ENCODE measurements around the gene PAPOLA. TPM values are rescaled to one million over a fixed set of nuclear protein-coding genes. Genes with fewer than 3 reads are reported as not detected.
"Not testable (repeated sequence)": the region's sequence is repeated elsewhere in the genome, so short reads cannot be mapped to it uniquely, and the experiment has no call there.

PAPOLA gene
- total RNA-seq, 1 donor from 2014 or later, result 79.9 TPM

DNA sequence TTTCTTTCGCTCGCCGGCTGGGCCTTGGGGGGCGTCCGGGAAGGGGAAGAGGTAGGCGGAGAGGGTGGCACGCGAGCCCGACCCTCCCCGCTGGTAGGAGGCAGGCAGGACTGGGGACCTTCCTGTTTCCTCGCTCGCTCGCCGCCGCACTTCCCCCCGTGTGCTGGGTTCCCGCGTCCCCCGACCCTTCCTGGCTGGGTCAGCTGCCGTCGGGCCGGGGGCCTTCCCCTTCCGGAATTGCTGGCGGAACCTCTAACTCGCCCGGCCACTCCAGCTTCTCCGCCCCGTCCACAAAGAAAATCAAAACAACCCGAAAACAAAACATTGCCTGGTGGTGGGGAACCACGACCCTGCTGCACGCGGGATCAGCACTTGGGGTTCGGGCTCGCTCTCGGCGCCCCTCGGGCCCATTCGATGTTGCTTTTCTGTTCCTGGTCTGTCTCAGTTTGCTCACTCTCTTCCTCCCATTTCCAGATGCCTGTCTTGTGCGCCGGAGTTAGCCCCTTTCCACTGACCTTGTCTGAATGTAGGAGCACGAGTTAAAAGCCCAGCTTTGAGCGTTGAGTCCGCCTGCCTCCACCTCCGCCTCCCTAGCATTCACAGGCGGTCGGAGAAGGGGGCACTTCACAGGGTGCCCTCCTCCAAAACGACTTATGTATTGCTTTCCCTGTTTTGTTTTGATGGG, 581 bp downstream of the PAPOLA start:
- DNase-seq (ENCODE audit: low read depth), result peak; percentile 46

DNA sequence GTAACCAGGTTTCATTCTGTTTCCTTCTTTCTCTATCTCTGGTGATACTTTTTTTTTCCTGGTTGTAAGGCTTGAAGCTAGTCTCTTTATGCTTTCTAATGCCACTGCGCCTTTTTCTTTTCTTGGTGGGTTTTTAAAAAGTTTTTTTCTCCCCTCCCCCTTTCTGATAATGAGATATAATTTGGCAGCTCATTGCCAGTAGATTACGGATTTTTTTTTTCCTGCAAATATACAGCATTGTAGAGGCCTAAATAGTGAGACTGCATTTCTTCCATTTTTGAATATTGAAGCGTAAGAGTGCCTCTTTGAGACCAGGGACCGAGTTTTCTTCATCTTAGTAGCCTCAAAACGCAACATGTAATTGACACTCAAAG, 1.1 kb downstream of the PAPOLA start:
- DNase-seq (ENCODE audit: low read depth), result no peak

DNA sequence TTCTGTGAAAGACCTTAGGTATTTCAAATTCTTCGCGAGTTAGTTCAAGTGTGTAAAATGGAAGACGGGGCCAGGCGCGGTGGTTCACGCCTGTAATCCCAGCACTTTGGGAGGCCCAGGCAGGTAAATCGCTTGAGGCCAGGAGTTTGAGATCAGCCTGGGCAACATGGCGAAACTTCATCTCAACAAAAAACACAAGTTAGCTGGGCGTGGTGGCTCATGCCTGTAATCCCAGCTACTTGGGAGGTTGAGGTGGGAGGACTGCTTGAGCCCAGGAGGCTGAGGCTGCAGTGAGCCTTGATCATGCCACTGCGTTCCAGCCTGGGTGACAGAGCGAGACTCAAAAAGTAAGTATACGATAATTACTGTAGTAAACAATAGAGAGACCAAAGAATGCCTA, 2.2 kb downstream of the PAPOLA start:
- not testable (repeated sequence) for DNase-seq (ENCODE audit: low read depth)

DNA sequence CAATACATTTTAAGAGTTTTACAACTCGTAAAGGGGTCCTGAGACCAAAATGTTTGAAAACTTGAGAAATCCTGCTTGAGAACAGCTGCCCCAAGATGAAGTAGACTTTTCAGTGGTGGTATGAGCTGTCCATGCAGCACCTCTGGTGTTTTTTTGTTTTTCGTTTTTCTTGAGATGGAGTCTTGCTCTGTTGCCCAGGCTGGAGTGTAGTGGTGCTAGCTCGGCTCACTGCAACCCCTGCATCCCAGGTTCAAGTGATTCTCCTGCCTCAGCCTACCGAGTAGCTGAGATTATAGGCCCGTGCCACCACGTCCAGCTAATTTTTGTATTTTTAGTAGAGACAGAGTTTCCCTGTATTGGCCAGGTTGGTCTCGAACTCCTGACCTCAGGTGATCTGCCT, 5.5 kb downstream of the PAPOLA start:
- no peak for DNase-seq (ENCODE audit: low read depth)

DNA sequence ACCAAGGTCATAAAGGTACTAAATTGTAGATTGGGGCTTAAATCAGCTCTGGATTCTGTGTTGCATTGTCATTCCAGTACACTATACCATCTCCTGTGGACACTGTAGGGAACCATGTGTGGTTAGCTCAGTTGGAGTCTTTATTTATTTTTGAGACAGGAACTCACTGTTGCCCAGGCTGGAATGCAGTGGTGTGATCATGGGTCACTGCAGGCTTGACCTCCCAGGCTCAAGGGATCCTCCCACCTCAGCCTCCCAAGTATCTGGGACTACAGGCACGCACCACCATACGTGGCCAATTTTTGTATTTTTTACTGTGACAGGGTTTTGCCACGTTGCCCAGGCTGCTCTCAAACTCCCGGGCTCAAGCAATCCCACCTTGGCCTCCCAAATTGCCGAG, 6.7 kb downstream of the PAPOLA start:
- peak; percentile 24 for DNase-seq (ENCODE audit: low read depth)

DNA sequence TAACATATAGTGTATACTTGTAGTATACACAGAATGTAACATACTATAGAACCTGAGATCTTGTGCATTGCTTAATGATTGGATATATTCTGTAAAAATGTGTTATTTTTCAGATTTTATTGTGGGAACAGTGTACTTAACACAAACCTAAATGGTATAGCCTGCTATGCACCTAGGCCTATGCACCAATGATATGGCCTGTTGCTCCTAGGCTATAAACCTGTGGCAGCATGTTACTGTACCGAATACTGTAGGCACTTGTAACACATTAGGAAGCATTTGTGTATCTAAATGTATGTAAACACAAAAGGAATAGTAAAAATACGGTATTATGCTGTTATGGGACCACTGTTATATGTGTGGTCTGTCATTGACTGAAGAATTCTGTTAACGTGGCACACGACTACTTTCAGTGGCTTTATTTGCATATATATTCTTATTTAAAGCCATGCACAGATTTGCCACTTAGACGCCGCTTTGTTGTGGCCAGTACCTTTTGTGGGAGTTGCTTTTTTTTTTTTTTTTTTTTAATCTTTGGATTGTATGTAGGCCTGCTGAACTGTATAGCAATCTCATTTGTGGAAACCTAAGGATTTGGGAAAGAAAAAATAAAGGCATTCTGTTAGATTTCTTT, 7.4 kb downstream of the PAPOLA start:
- DNase-seq (ENCODE audit: low read depth), result no peak

DNA sequence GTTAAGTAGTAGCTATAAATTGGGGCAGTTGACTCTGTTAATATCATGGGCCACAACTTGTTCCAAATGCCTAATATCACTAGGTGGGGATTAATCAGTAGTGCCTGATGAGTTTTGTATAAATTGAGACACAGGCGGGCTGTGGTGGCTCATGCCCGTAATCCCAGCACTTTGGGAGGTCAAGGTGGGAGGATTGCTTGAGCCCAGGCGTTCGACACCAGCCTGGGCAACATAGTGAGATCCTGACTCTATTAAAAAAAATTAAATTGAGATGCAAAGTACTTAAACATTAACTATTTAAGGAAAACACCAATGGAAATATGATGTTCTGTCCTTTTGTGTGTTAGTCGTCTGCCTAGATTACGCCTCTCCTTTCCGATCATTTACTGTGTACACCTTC, 9.0 kb downstream of the PAPOLA start:
- no peak for DNase-seq (ENCODE audit: low read depth)

DNA sequence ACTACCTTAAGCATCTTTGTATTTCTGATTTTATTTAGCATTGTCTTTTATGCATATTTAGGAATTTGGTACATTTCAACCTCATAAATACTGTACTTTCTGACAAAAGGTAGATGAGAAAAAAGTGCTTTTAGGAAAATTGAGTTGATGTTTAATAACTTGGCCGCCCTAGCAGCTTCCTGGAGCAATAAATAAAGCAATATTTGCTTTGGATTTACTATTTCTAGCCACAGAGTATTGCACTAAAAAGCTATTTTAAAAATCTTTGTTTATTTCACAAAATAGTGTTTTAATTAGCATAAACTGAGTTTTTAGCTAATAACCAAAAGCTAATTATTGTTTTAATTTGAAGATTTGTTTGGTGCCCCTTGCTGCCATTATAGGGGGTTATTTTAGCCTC, 9.5 kb downstream of the PAPOLA start:
- no peak for DNase-seq (ENCODE audit: low read depth)

DNA sequence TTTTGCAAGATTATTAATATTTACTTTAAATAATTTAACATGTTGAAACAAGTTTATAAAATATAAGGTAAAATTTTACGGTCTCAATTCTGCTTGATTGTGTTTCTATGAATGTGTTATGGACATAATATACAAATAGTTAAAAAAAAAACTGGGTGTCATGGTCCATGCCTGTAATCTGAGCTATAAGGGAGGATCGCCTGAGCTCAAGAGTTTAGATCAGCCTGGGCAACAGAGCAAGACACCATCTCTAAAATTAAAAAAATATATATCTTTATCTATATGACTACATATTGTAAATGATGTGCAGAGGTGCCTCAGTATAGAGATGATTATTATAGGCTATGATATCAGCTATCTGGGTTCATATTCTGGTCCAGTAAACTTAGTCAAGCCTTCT, 9.9 kb downstream of the PAPOLA start:
- no peak for DNase-seq (ENCODE audit: low read depth)

DNA sequence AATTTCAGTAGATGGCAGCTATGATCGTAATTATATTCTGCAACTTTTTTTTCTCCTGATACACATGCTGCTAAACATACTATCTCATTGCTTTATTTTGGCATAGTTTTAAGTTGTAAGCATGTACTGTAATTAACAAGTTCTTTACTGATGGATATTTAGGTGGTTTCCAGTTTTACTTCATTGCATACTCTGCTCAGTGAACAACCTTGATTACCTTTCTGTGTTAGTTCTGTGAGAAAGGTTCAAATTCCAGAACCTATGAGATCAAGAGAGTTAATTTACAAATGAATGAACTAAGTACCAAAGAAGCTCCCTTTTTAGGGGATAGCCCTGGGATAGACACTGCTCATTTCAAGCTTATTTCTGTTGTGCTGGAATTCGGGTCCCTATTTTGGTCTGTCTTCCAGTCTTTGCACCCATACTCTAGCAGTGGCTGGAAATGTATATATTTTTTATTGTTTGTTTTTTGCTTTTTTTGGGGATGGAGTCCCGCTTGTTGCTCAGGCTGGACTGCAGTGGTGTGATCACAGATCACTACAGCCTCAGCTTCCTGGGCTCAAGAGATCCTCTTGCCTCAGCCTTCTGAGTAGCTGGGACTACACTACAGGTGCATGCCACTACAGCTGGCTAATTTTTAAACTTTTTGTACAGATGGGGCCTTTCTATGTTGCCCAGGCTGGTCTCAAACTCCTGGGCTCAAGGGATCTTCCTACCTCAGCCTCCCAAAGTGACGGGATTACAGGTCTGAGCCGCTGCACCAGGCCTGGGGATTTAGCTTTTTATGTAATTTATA, 10.6 kb downstream of the PAPOLA start:
- no peak for DNase-seq (ENCODE audit: low read depth)

DNA sequence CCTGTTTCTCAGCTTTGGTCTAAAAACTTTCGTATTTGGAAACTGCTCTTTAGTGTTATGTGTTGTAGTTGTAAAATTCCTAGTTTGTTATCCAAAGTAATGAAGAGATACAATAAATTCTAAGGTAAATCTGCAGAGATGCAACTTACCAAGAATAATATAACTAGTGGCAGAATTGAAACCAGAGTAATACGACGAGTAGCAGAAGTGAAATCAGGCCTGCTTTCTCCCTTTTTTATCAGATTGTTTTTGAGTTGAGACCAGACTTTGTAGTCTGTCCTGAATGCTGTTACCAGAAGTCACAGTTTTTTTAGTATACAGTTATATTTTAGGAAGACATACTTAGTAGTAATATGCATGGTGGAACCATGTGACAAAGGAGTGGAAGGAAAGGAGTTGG, 12.5 kb downstream of the PAPOLA start:
- no peak for DNase-seq (ENCODE audit: low read depth)

DNA sequence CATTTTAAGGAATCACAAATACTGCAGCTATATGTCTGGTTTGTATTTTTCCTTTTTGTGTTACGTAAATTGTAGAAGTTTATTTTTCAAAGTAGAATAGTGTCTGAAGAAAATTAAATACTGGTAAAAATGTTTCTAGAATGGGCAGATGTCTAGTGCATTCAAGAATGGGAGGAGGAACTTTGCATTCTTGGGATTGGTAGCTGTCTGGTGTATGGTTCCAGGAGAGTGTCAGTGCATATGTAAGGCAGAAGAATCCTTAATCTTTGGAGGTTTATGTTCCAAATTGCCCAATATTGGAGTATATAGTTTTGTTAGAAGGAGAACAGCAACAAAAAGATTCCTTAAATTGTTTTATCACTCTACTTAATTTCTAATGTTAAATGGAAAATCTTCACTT, 13.5 kb downstream of the PAPOLA start:
- no peak for DNase-seq (ENCODE audit: low read depth)

DNA sequence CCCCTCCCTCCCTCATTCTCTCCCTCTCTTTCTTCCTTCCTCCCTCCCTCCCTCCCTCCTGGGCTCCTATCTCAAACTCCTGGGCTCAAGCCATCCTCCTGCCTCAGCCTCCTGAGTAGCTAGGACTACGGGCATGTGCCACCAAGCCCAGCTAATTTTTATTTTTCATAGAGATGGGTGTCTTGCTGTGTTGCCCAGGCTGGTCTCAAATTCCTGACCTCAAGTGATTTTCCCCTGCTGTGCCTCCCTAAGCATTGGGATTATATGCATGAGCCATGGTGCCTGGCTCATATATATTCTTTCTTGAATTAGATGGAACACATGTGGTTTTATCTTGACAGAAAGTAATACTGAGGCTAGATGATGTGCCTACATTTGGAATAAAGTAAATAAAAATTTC, 14.2 kb downstream of the PAPOLA start:
- DNase-seq (ENCODE audit: low read depth), result no peak

DNA sequence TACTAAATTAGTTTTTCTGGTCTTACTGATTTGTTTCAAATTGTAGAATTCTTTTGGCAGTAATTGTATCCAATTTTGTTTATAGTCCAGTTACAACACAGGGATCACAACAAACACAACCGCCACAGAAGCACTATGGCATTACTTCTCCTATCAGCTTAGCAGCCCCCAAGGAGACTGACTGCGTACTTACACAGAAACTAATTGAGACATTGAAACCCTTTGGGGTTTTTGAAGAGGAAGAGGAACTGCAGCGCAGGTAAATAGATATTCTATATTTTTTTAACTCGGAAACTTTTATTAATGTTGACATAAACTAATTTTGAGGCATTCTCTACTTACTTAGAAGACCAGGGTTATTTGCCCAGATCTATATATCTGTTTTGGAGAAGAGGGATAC, 17.8 kb downstream of the PAPOLA start:
- no peak for DNase-seq (ENCODE audit: low read depth)

DNA sequence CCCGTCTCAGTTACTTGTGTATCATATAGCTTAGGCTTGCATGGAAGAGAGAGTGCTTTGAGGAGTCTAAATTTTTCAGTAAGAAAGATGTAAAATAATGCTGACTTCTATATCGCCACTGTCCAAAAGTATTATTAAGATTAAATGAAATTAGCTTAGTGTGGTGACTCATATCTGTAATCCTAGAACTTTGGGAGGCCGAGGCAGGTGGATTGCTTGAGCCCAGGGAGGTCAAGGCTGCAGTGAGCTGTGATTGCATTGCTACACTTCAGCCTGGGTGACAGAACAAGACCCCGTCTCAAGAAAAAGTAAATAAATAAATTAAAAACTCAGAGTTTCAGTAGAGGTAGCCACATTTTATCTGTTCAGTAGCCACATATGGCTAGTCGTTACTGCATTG, 23.3 kb downstream of the PAPOLA start:
- DNase-seq (ENCODE audit: low read depth), result no peak

DNA sequence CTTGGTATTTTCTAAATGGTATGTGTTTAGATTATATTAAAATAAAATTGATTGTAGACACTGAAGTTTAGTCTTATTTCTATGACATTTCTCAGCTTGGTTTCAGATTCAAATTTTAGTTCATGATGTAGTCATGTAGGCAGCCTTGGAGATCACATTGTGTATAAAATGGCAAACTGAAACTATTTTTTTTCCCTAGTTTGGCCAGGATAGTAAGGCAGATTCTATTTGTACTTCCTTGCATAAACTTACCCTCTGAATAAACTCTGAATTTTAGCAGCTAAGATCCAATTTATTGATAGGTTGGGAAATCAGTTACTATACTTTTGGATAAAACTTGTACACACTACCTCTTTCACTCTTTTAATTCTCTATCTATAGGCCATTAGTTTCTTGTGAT, 30.4 kb downstream of the PAPOLA start:
- DNase-seq (ENCODE audit: low read depth), result no peak

DNA sequence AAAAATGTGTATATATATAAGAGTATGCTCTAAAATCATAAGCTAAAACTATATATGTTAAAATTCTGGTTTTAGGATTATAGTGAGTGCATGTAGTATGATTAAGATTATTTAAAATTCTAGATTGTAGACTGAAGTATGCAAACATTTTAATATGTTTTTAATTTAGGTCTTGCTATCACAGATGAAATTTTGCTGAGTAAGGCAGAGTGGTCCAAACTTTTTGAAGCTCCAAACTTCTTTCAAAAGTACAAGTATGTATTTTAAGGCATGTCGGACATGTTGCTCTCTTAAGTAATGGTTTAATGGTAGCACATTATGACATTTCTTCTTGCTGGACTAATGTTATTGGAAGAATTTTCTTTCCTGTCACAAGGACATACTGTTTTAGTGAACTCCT, 34.6 kb downstream of the PAPOLA start:
- DNase-seq (ENCODE audit: low read depth), result no peak

DNA sequence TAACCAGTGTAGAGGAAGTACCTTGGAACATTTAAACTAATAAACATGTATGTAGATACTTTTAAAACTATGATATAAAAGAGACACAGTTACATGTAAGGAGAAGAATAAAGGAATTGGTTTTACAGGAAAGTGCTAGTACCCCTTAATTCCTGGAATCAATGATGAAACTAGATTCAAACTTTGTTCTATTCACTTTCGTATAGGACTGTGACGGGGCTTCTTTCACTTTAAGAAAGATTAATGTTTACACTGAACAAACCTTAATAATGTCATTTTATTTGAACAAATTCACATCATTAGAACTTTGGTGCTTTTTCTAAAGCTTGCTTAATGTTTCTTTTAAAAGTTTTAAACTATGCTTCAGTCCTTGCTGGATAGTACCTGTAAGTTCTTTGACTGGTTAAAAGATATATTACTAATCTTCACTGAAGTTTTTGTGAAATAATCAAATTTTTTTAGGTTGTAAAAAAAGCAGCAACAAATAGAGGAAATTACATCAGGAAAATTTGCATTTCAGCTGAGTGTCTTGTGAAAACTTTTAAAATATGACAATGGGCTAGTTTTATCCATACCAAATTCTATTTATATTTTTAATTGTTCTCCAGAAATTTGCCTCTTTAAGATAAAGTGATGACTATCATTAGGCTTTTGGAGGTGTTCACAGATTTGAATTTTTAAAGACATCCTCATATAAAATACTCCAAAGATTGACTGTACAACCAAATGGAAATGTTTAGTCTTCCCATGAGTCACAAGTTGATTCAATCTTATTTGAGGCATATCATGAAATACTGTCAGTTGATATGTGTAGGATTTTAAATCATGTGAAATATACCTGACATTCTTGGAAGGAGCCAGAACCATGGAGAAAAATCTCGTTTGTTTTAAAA, 36.2 kb downstream of the PAPOLA start:
- no peak for DNase-seq (ENCODE audit: low read depth)

DNA sequence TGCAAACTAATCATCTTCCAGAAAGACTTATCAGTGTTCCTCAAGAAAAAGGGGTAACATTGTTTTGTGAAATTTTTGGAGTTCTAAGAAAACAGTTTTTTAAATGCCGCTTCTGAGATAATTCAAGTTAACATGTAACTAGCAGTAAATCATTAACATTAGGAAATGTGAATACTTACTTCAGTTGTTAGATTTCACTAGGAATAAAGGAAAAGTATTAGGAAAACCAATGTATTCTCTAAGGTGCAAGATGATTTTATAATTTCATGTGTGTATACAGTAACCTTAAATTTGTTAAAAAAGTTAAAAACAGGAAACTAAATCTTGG, 36.8 kb downstream of the PAPOLA start:
- no peak for DNase-seq (ENCODE audit: low read depth)

DNA sequence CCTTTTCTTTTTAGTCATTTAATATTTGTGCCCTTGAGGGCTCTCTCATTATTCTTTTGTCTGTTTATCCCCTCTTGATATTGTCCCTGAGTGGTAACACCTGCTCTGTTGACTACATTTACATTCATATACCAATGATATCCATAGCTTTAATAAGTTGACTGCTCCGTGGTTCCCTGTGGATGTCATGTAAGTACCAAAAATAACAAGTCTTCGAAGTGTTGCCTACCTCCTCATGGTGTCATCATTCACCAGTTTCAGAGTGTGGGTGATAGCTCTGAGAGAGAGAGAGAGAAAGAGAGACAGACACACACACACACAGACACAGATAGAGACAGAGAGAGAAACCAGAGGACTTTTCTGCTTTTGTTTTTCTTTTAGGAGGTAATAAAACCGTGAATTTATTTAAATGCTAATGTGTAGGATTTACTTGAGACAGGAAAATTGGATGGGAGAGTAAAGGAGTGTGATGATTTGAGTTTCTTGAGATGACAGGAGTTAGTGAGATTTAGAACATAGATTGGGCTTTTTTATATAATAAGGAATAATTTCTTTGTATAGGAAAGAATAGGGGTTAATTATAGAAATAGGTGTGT, 52.2 kb downstream of the PAPOLA start:
- DNase-seq (ENCODE audit: low read depth), result peak; percentile 12

DNA sequence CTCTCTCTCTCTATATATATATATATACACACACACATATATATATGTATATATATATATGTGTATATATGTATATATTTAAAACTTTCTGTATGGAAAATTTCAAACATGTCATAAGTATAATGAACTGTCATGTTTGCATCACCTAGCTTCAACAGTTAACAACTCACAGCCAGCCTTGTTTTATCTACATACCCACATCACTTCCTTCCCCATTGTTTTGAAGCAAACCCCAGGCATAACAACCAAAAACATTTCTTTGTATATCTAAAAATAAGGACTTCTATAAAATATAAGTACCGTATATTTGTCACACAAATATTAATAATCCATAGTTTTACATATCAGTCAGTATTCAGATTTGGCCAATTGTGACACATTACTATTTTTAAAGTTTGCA, 57.4 kb downstream of the PAPOLA start:
- DNase-seq (ENCODE audit: low read depth), result no peak

Measured in myocyte (in vitro differentiated cells).